OCI-LY7 (cell line): ENCODE measurements around the gene TMEM63A.

Experiments used
- EZH2phosphoT487 ChIP-seq: fragments of 200-600 bp; sonication (generic); IDR thresholded peaks from 2 replicates; pipeline ENCODE4 v1.6.1; 2018; ENCODE audit warnings: low read depth, borderline replicate concordance, mild to moderate bottlenecking, mixed run types, antibody characterized with exemption, low read length, moderate library complexity, mixed read lengths
- TF ChIP-seq, protein P1 (sequence below): fragments of 200-600 bp; sonication (generic); conservative IDR thresholded peaks from 2 replicates; pipeline ENCODE4 v1.5.1; 2014; ENCODE audit warnings: mild to moderate bottlenecking, antibody characterized with exemption, low read length, moderate library complexity, mixed read lengths

GRCh38 chr1:225883616-225884265 is 1.6 kb upstream of the TMEM63A start:
- TF ChIP-seq, protein P1, sequence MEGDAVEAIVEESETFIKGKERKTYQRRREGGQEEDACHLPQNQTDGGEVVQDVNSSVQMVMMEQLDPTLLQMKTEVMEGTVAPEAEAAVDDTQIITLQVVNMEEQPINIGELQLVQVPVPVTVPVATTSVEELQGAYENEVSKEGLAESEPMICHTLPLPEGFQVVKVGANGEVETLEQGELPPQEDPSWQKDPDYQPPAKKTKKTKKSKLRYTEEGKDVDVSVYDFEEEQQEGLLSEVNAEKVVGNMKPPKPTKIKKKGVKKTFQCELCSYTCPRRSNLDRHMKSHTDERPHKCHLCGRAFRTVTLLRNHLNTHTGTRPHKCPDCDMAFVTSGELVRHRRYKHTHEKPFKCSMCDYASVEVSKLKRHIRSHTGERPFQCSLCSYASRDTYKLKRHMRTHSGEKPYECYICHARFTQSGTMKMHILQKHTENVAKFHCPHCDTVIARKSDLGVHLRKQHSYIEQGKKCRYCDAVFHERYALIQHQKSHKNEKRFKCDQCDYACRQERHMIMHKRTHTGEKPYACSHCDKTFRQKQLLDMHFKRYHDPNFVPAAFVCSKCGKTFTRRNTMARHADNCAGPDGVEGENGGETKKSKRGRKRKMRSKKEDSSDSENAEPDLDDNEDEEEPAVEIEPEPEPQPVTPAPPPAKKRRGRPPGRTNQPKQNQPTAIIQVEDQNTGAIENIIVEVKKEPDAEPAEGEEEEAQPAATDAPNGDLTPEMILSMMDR: peak; percentile 46; the same call in 1 of the 2 replicates
- no peak for TF ChIP-seq EZH2phosphoT487
